HG03280 (cell line): ENCODE data around the gene GXYLT2.
"Not testable (repeated sequence)": the region's sequence is repeated elsewhere in the genome, so short reads cannot be mapped to it uniquely, and the experiment has no call there.

Source experiments
- ATAC-seq: cut with Tn5 transposase; IDR thresholded peaks from one replicate; pipeline ENCODE4 v1.9.1; 2021; ENCODE audit warnings: mild to moderate bottlenecking, moderate library complexity; ENCODE audit not compliant: unreplicated experiment

The GXYLT2 gene

DNA sequence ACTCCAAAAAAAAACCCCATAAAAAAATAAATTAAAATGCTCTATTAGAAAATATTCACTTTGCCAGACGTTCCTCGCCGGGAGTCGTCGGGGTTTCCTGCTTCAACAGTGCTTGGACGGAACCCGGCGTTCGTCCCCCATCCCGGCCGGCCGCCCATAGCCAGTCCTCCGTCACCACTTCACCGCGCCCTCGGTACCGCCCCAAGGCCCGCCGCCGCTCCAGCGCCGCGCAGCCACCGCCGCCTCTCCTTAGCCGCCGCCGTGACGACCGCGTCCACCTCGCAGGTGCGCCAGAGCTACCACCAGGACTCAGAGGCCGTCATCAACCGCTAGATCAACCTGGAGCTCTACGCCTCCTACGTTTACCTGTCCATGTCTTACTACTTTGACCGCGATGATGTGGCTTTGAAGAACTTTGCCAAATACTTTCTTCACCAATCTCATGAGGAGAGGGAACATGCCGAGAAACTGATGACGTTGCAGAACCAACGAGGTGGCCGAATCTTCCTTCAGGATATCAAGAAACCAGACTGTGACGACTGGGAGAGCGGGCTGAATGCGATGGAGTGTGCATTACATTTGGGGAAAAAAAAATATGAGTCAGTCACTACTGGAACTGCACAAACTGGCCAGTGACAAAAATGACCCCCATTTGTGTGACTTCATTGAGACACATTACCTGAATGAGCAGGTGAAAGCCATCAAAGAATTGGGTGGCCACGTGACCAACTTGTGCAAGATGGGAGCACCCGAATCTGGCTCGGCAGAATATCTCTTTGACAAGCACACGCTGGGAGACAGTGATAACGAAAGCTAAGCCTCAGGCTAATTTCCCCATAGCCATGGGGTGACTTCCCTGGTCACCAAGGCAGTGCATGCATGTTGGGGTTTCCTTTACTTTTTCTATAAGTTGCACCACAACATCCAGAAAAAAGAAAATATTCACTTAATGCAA lies 41.2 kb downstream of the GXYLT2 start:
- ATAC-seq: not testable (repeated sequence)

- ATAC-seq: no peak
Observed at GRCh38 chr3:72930754-72931153, 42.9 kb downstream of the GXYLT2 start.

GRCh38 chr3:72932416-72932815 lies 44.6 kb downstream of the GXYLT2 start:
- ATAC-seq: no peak

- peak; percentile 89 for ATAC-seq
Observed at GRCh38 chr3:72938471-72939265, 50.8 kb downstream of the GXYLT2 start.

DNA sequence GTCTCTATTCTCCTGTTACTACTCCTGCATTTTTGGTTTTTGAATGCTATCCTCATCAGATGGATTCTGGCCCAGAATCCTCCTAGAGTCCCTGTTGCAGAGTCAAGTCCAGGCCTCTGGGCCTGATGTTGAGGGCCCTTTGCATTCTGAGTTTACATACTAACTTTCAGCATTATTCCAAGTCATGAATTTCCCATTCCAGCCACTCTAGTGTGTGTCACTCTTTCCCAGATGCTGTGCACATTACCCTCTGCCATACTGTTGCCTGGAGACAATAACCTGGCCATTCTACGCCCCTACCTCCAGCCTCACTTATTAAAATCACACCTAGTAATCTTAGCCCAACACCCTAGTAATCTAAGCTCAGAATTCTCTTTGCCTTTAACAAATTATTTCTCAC lies 53.4 kb downstream of the GXYLT2 start:
- ATAC-seq: no peak

DNA sequence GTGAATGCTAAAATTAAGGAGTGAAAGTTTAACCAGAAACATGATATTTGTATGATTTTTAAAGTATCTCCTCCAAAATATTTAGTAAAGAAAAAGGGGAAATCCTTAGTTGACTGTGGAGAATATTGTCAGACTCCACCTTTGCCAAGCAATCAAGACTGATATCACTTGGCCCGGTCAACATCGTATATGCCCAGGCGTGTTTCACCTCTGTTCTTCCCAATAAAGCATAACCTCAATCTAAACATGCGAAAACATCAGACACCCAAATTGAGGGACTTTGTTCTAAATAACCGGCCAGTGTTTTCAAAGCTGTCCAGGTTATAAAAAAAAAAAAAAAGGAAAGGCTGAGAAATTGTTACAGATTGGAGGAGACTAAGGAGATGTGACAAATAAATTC lies 54.6 kb downstream of the GXYLT2 start:
- ATAC-seq: no peak

GRCh38 chr3:72944696-72945095 lies 56.9 kb downstream of the GXYLT2 start:
- no peak for ATAC-seq

- ATAC-seq: no peak
Observed at GRCh38 chr3:72947715-72948490, 60.1 kb downstream of the GXYLT2 start.

DNA sequence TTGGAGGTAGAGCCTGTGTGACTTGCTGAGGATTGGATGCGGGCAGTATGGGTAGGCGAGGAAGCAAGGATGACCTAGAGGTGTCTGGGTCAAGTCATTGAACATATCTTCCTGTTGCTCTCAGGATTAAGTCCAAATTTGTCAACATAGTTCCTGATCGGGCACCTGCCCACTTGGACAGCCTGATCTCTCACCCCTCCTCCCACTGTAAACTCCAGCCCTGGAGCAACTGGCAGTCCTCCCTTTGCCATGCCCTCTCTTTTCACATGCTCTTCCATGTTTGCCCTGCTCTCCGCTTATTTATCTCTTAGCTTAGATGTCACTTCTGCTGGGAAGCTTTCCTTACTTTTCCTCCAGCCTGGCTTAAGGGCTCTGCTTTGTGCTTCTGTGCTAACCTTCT lies 61.2 kb downstream of the GXYLT2 start:
- no peak for ATAC-seq

- no peak for ATAC-seq
Observed at GRCh38 chr3:72950372-72950771, 62.5 kb downstream of the GXYLT2 start.

GRCh38 chr3:72950801-72951200 lies 63.0 kb downstream of the GXYLT2 start:
- ATAC-seq: no peak

- no peak for ATAC-seq
Observed at GRCh38 chr3:72951259-72951722, 63.4 kb downstream of the GXYLT2 start.

DNA sequence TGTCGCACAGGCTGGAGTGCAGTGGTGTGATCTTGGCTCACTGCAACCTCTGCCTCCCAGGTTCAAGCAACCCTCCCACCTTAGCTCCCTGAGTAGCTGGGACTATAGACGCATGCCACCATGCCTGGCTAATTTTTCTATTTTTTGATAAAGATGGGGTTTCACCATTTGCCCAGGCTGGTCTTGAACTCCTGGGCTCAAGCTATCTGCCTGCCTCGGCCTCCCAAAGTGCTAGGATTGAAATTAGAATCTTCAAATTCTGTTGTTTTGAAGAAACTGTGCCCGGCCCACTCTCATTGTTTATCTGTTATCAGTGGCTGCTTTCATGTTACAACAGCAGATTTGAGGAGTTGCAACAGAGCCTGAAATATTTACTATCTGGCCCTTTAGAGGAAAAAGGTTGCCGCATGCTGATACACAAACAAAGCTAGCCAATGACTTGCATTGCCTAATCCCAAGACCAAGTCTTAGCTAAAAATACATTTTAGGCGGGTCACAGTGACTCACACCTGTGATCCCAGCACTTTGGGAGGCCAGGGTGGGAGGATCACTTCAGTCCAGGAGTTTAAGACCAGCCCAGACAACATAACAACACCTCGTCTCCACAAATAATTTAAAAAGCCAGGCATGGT lies 65.6 kb downstream of the GXYLT2 start:
- ATAC-seq: no peak

GRCh38 chr3:72957297-72957696 lies 69.5 kb downstream of the GXYLT2 start:
- no peak for ATAC-seq

DNA sequence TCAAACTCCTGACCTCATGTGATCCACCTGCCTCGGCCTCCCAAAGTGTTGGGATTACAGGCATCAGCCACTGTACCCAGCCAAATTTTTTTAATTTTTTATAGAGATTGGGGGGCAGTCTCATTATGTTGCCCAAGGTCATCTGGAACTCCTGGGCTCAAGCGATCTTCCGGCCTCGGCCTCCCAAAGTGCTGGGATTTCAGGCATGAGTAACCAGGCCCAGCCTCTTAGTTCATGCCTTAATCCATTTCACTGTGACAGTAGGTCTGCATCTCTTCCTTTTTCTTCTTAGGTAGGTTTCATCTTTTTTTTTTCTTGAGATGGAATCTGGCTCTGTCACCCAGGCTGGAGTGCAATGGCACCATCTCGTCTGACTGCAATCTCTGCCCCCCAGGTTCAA lies 71.5 kb downstream of the GXYLT2 start:
- no peak for ATAC-seq

- no peak for ATAC-seq
Observed at GRCh38 chr3:72960812-72961518, 73.1 kb downstream of the GXYLT2 start.

GRCh38 chr3:72961752-72962151 lies 73.9 kb downstream of the GXYLT2 start:
- ATAC-seq: no peak

GRCh38 chr3:72962317-72962716 lies 74.5 kb downstream of the GXYLT2 start:
- ATAC-seq: no peak

DNA sequence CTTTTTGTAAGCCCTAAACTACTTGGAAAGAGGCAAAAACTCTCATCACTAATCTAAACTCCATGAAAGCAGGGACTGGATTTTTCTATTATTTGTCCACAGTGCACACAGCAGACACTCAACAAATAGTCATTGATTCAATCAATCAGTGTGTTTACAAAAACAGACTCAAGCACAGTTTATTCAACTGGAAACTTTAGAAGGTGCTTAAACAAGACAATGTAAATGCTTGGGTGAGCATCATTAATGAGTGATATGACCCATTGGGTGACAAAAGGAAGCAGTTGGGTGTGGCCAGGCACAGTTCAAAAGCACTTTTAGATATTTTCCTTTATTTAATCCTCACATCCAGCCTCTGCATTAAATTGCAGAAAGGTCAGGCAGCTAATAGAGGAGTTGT lies 76.8 kb downstream of the GXYLT2 start:
- ATAC-seq: no peak

GRCh38 chr3:72968266-72968664 lies 80.4 kb downstream of the GXYLT2 start:
- no peak for ATAC-seq
